C4-2B (cell line): Measurements from ENCODE around the gene RASGEF1C.
"Not testable (repeated sequence)": the region's sequence is repeated elsewhere in the genome, so short reads cannot be mapped to it uniquely, and the experiment has no call there.

Experiments
- ZFX ChIP-seq: fragments of 450-650 bp; IDR thresholded peaks from 2 replicates; pipeline ENCODE4 v1.6.1; 2017
- TF ChIP-seq, protein P1 (sequence below): fragments of 450-650 bp; conservative IDR thresholded peaks from 2 replicates; pipeline ENCODE4 v1.5.1; 2017; ENCODE audit warnings: mild to moderate bottlenecking

DNA sequence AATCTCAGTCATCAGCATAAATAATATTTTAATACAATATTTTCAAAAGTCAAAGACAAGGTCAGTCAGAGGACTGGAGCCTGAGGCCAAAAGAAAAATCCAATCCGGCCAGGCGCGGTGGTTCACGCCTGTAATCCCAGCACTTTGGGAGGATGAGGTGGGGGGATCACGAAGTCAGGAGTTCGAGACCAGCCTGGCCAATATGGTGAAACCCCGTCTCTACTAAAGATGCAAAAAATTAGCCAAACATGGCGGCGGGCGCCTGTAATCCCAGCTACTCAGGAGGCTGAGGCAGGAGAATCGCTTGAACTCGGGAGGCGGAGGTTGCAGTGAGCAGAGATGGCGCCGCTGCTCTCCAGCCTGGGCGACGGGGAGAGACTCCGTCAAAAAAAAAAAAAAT, 119.4 kb downstream of the RASGEF1C start:
- TF ChIP-seq, protein P1, sequence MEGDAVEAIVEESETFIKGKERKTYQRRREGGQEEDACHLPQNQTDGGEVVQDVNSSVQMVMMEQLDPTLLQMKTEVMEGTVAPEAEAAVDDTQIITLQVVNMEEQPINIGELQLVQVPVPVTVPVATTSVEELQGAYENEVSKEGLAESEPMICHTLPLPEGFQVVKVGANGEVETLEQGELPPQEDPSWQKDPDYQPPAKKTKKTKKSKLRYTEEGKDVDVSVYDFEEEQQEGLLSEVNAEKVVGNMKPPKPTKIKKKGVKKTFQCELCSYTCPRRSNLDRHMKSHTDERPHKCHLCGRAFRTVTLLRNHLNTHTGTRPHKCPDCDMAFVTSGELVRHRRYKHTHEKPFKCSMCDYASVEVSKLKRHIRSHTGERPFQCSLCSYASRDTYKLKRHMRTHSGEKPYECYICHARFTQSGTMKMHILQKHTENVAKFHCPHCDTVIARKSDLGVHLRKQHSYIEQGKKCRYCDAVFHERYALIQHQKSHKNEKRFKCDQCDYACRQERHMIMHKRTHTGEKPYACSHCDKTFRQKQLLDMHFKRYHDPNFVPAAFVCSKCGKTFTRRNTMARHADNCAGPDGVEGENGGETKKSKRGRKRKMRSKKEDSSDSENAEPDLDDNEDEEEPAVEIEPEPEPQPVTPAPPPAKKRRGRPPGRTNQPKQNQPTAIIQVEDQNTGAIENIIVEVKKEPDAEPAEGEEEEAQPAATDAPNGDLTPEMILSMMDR = not testable (repeated sequence)
- not testable (repeated sequence) for TF ChIP-seq ZFX
